ENCODE data around the gene SYNGR3.
"Not testable (repeated sequence)": the region's sequence is repeated elsewhere in the genome, so short reads cannot be mapped to it uniquely, and the experiment has no call there.

SYNGR3 gene

DNA sequence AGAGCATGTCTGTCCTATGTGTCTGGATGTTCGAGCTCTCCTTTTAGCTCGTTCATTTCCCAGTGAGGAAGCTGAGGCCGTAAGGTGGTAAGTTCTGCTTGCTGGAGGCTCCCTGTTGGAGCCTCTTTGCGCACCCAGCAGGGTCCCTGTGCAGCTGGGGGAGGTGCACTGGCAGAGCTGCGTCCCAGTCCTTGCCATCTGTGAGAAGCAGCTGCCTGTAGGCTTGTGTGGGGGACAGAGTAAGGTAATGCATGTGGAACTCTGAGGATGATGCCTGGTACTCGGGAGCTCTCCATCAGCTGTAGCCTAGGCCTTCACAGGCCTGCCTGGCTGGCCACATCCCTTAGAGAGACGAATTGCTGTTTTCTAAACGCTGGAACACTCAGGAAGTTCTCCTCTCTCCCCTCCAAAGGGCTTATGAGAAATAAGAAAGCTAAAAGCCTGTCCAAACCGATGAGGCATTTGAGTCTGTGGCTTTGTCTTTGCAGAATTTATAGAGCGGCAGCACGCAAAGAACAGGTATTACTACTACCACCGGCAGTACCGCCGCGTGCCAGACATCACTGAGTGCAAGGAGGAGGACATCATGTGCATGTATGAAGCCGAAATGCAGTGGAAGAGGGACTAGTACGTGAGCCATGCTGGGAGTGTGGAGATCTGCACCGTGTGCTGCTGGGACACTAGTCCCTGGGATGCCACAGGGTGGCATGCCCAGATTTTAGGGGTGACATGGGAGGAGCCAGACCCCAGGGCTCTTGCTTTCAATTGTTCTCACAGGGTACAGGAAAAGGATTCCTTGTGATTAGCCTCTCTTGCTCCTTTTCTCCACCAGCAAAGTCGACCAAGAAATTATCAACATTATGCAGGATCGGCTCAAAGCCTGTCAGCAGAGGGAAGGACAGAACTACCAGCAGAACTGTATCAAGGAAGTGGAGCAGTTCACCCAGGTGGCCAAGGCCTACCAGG is 28.8 kb upstream of the SYNGR3 start:
- Histone ChIP-seq H3K4me3 (ENCODE audit: low read length) (peak overlapping the region; percentile 8; the same call in 1 of the 2 replicates), H3K9me3 (ENCODE audit: control insufficient read depth, insufficient read depth, low read length) (no peaks in the 10 kb centered on the region), H3K4me1 (ENCODE audit: control insufficient read depth, insufficient read depth, low read length) (no peaks in the 10 kb centered on the region), H3K27me3 (ENCODE audit: control insufficient read depth, insufficient read depth, low read length) (no peaks in the 10 kb centered on the region), H3K27ac (ENCODE audit: low read length) (no peak overlapping the region), H3K36me3 (ENCODE audit: control insufficient read depth, insufficient read depth, low read length) (peaks cover 18% of the 10 kb centered on the region; the same call in 1 of the 2 replicates)
- no peak for DNase-seq (ENCODE audit: low read depth, low spot score)
- WGBS (ENCODE audit: insufficient coverage, insufficient read length): no CpG with 5 or more reads among the region's 20 CpGs

- DNase-seq (ENCODE audit: low read depth, low spot score): no peak
- no peak overlapping the region for H3K27ac ChIP-seq (ENCODE audit: low read length)
These were observed 28.1 kb upstream of the SYNGR3 start for GRCh38 chr16:1961651-1962067.

GRCh38 chr16:1962161-1963153 is 27.3 kb upstream of the SYNGR3 start:
- H3K4me1 ChIP-seq (ENCODE audit: control insufficient read depth, insufficient read depth, low read length); H3K4me3 ChIP-seq (ENCODE audit: low read length); H3K27ac ChIP-seq (ENCODE audit: low read length); DNase-seq (ENCODE audit: low read depth, low spot score); H3K9me3 ChIP-seq (ENCODE audit: control insufficient read depth, insufficient read depth, low read length); H3K27me3 ChIP-seq (ENCODE audit: control insufficient read depth, insufficient read depth, low read length): not testable (repeated sequence)
- peaks cover 18% of the 10 kb centered on the region; the same call in 1 of the 2 replicates for H3K36me3 ChIP-seq (ENCODE audit: control insufficient read depth, insufficient read depth, low read length)
- no CpG with 5 or more reads among the region's 37 CpGs for WGBS (ENCODE audit: insufficient coverage, insufficient read length)

More at GRCh38 chr16:1961651-1962067, 28.1 kb upstream of the SYNGR3 start:
- Histone ChIP-seq H3K36me3 (ENCODE audit: control insufficient read depth, insufficient read depth, low read length) (peaks cover 18% of the 10 kb centered on the region; the same call in 1 of the 2 replicates), H3K27me3 (ENCODE audit: control insufficient read depth, insufficient read depth, low read length) (no peaks in the 10 kb centered on the region), H3K4me1 (ENCODE audit: control insufficient read depth, insufficient read depth, low read length) (no peaks in the 10 kb centered on the region), H3K4me3 (ENCODE audit: low read length) (no peak overlapping the region), H3K9me3 (ENCODE audit: control insufficient read depth, insufficient read depth, low read length) (no peaks in the 10 kb centered on the region)
- WGBS (ENCODE audit: insufficient coverage, insufficient read length): no CpG with 5 or more reads among the region's 6 CpGs

DNA sequence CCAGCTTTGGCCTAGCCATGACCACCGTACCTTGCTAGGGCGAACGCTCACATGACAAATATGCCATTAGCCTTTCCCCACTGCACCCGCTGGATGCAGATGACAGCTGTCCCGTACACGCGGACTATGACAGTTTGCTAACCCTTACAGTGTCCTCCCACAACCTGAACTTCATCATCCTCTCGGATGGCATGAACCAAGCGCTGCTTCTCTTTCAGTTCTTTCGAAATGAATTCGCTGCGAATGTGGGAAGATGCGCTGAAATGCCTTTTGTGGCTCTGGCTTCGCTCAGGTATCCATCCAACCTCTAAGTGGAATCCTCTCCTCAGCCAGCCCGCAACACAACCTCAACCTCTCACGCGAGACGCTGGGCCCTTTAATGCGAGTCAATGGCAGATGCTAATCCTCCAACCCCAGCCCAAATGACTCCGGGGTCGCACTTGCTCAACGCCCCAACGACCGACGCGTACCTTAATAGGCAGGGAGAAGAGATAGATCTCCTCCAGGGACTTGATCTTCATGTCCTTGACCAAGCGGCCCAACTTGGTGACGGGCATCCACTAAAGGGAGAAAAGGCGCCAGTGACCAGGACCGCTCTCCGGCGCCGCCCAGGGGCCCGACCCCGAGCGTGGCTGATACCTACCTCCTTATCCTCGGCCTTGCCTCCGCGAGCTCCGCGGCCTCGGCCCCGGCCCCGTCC is 25.8 kb upstream of the SYNGR3 start:
- no peak for DNase-seq (ENCODE audit: low read depth, low spot score)
- Histone ChIP-seq H3K27me3 (ENCODE audit: control insufficient read depth, insufficient read depth, low read length) (no peaks in the 10 kb centered on the region), H3K9me3 (ENCODE audit: control insufficient read depth, insufficient read depth, low read length) (no peaks in the 10 kb centered on the region), H3K4me1 (ENCODE audit: control insufficient read depth, insufficient read depth, low read length) (no peaks in the 10 kb centered on the region), H3K36me3 (ENCODE audit: control insufficient read depth, insufficient read depth, low read length) (peaks cover 18% of the 10 kb centered on the region), H3K4me3 (ENCODE audit: low read length) (peak overlapping the region; percentile 74), H3K27ac (ENCODE audit: low read length) (no peak overlapping the region)
- no CpG with 5 or more reads among the region's 44 CpGs for WGBS (ENCODE audit: insufficient coverage, insufficient read length)

- no CpG with 5 or more reads among the region's 97 CpGs for WGBS (ENCODE audit: insufficient coverage, insufficient read length)
- Histone ChIP-seq H3K4me1 (ENCODE audit: control insufficient read depth, insufficient read depth, low read length) (no peaks in the 10 kb centered on the region), H3K9me3 (ENCODE audit: control insufficient read depth, insufficient read depth, low read length) (no peaks in the 10 kb centered on the region), H3K36me3 (ENCODE audit: control insufficient read depth, insufficient read depth, low read length) (peaks cover 18% of the 10 kb centered on the region), H3K27ac (ENCODE audit: low read length) (no peak within 1 kb of the TSS), H3K4me3 (ENCODE audit: low read length) (peak within 1 kb of the TSS; percentile 92), H3K27me3 (ENCODE audit: control insufficient read depth, insufficient read depth, low read length) (no peaks in the 10 kb centered on the region)
- peak; percentile 89 for DNase-seq (ENCODE audit: low read depth, low spot score)
These were observed 25.0 kb upstream of the SYNGR3 start, which contains the start of gene RPS2 for GRCh38 chr16:1964506-1965395. Gene RPS2 (minus strand): TSS chr16:1964826. CDS start chr16:1964625, 201 bp downstream.

DNA sequence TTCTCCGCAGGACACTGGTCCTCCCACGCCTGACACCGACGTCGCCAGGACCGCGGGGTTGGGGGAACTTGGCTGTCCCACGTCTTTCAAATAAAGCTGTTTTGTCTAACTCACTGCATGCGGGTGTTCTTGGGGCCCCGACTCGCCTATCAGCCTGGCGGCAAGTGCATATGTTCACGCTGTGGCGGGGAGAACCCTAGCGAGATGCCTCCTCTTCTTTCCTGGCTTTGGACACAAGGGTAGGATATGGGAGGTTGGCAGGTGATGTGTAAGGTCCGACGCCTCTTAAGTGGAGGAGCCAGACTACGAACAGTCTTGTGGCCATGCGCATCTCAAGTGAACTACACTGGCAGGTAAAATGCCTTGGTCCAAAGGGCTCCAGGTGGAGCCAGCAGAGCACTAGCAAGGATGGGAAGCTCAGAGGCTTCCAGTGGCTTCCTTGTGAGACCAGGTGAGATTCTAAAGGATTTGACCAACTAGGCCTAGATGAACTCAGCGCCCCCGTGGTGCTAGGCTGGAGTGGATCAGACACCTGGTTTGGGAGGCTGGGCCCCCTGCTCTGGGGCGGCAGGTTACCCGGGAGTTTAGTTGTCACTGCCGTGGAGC is 24.3 kb upstream of the SYNGR3 start:
- WGBS (ENCODE audit: insufficient coverage, insufficient read length): no CpG with 5 or more reads among the region's 24 CpGs
- Histone ChIP-seq H3K27me3 (ENCODE audit: control insufficient read depth, insufficient read depth, low read length) (no peaks in the 10 kb centered on the region), H3K36me3 (ENCODE audit: control insufficient read depth, insufficient read depth, low read length) (peaks cover 18% of the 10 kb centered on the region), H3K27ac (ENCODE audit: low read length) (no peak overlapping the region), H3K9me3 (ENCODE audit: control insufficient read depth, insufficient read depth, low read length) (no peaks in the 10 kb centered on the region), H3K4me3 (ENCODE audit: low read length) (peak overlapping the region; percentile 92), H3K4me1 (ENCODE audit: control insufficient read depth, insufficient read depth, low read length) (no peaks in the 10 kb centered on the region)
- no peak for DNase-seq (ENCODE audit: low read depth, low spot score)

DNA sequence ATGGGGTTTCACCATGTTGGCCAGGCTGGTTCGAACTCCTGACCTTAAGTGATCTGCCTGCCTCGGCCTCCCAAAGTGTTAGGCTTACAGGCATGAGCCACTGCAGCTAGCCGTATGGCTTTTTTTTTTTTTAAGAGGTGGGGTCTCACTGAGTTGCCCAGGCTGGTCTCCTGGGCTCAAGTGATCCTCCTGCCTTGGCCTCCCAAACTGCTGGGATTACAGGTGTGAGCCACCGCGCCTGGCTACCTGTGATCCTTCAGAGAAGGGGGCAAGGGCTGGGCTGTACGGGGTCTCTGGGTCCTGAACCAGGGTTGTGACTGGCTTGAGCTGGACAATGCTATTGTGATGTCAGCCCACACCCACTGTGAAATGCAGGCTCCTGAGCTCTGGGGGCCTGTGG is 23.3 kb upstream of the SYNGR3 start, which contains the start of gene RNF151:
Gene RNF151 (plus strand): TSS at position 397 of the 400 bp plus-strand sequence. CDS start 26 bp downstream, outside the sequence.
- DNase-seq (ENCODE audit: low read depth, low spot score): no peak
- peaks cover 18% of the 10 kb centered on the region for H3K36me3 ChIP-seq (ENCODE audit: control insufficient read depth, insufficient read depth, low read length)
- no peaks in the 10 kb centered on the region for H3K9me3 ChIP-seq (ENCODE audit: control insufficient read depth, insufficient read depth, low read length)
- no peak within 1 kb of the TSS for H3K27ac ChIP-seq (ENCODE audit: low read length)
- H3K4me3 ChIP-seq (ENCODE audit: low read length): peak within 1 kb of the TSS; percentile 92; the same call in 1 of the 2 replicates
- no peaks in the 10 kb centered on the region for H3K27me3 ChIP-seq (ENCODE audit: control insufficient read depth, insufficient read depth, low read length)
- 0 out of 2 replicates have a peak, but pooled peaks cover 2% of the 10 kb centered on the region for H3K4me1 ChIP-seq (ENCODE audit: control insufficient read depth, insufficient read depth, low read length)
- WGBS (ENCODE audit: insufficient coverage, insufficient read length): no CpG with 5 or more reads among the region's 6 CpGs

DNA sequence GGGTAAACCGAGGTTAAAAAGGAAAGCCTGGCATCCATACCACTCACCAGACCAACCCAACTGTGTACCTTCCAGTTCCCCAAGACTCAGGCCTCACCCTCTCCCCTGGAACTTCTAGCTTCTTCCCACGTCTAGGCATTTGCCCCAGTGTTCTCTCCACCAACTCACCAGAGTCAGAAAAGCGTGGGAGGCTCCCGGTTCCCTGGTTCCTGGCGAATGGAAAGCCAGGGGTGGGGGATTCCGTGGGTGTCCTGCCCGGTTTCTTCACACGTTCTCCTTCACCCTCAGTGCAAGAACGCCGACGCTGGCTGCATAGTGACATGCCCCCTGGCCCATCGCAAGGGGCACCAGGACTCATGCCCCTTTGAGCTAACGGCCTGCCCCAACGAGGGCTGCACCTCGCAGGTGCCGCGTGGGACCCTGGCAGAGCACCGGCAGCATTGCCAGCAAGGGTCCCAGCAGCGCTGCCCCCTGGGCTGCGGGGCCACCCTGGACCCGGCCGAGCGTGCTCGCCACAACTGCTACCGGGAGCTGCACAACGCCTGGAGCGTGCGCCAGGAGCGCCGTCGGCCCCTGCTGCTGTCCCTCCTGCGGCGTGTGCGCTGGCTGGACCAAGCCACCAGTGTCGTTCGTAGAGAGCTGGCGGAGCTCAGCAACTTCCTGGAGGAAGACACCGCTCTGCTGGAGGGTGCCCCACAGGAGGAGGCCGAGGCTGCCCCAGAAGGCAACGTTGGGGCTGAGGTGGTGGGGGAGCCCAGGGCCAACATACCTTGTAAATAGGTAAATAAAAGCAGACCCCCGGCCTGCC is 21.4 kb upstream of the SYNGR3 start:
- H3K4me3 ChIP-seq (ENCODE audit: low read length): no peak overlapping the region
- H3K27me3 ChIP-seq (ENCODE audit: control insufficient read depth, insufficient read depth, low read length): no peaks in the 10 kb centered on the region
- H3K36me3 ChIP-seq (ENCODE audit: control insufficient read depth, insufficient read depth, low read length): peaks cover 6% of the 10 kb centered on the region
- H3K4me1 ChIP-seq (ENCODE audit: control insufficient read depth, insufficient read depth, low read length): peaks cover 5% of the 10 kb centered on the region
- H3K27ac ChIP-seq (ENCODE audit: low read length): no peak overlapping the region
- no CpG with 5 or more reads among the region's 41 CpGs for WGBS (ENCODE audit: insufficient coverage, insufficient read length)
- no peak for DNase-seq (ENCODE audit: low read depth, low spot score)
- no peaks in the 10 kb centered on the region for H3K9me3 ChIP-seq (ENCODE audit: control insufficient read depth, insufficient read depth, low read length)
